ENCODE data around the gene KRTAP13-2. TPM values are rescaled to one million over a fixed set of nuclear protein-coding genes. Genes with fewer than 3 reads are reported as not detected.
A peak's percentile ranks its signal among the peaks of the same experiment; 100 is the strongest.

The KRTAP13-2 gene
- total RNA-seq, 1 experiment from 2014 or later: not detected

GRCh38 chr21:30415993-30416392 is 43.9 kb upstream of the KRTAP13-2 start (continued):
- TF ChIP-seq USF2 (CRISPR knock-in tag; IDR thresholded peaks at IDR 0.05): no peak
- no peak for TF ChIP-seq AR (CRISPR knock-in tag; IDR thresholded peaks at IDR 0.05)
- no peak for TF ChIP-seq ARID4B (CRISPR knock-in tag; IDR thresholded peaks at IDR 0.05; ENCODE audit: borderline replicate concordance)
- no peak for TF ChIP-seq NR2C2 (CRISPR knock-in tag; IDR thresholded peaks at IDR 0.05)
- no peak for TF ChIP-seq OVOL2 (CRISPR knock-in tag; IDR thresholded peaks at IDR 0.05; ENCODE audit: borderline replicate concordance)

- Mint-ChIP-seq H3K27ac (peak overlapping the region; percentile 92), H3K4me3 (peak overlapping the region; percentile 51), H3K36me3 (no peaks in the 10 kb centered on the region; the same call in 1 of the 2 replicates), H3K27me3 (ENCODE audit: low read depth) (no peaks in the 10 kb centered on the region; the same call in 1 of the 2 replicates), H3K9me3 (peaks cover 16% of the 10 kb centered on the region; the same call in 1 of the 2 replicates), H3K4me1 (peaks cover 4% of the 10 kb centered on the region)
- DNase-seq (ENCODE audit: low spot score): peak; percentile 84
- ATAC-seq: peak; percentile 100
- POLR2A ChIA-PET: interaction anchor here (0.9 kb wide), 1 partner anchor 24 kb away, joined by 3 read pairs; no protein-coding TSS in a partner anchor
- CTCF ChIA-PET: interaction anchor here (0.6 to 2.5 kb wide), 30 partner anchors 9 to 750 kb away, joined by 3 to 29 read pairs (median 5); partner anchors contain the start of genes KRTAP13-1, KRTAP13-3, KRTAP15-1 and KRTAP23-1
- TF ChIP-seq NFE2L1 (CRISPR knock-in tag; IDR thresholded peaks at IDR 0.05) (no peak), ZNF396 (CRISPR knock-in tag; IDR thresholded peaks at IDR 0.05; ENCODE audit: borderline replicate concordance) (no peak), GABPB1 (CRISPR knock-in tag; IDR thresholded peaks at IDR 0.05) (no peak), PREB (CRISPR knock-in tag; IDR thresholded peaks at IDR 0.05; ENCODE audit: borderline replicate concordance) (no peak), E2F5 (CRISPR knock-in tag; IDR thresholded peaks at IDR 0.05) (no peak), RORB (CRISPR knock-in tag; IDR thresholded peaks at IDR 0.05) (no peak), ELF4 (CRISPR knock-in tag; IDR thresholded peaks at IDR 0.05; ENCODE audit: low read depth) (no peak), HMGXB4 (CRISPR knock-in tag; IDR thresholded peaks at IDR 0.05) (no peak), ARID4B (CRISPR knock-in tag; IDR thresholded peaks at IDR 0.05; ENCODE audit: borderline replicate concordance) (0 out of 2 replicates have a peak, but pooled peaks have one; percentile 24), ATF1 (CRISPR knock-in tag; IDR thresholded peaks at IDR 0.05) (no peak), GRHL2 (CRISPR knock-in tag; IDR thresholded peaks at IDR 0.05; ENCODE audit: insufficient replicate concordance, severe bottlenecking) (no peak), FOXP1 (CRISPR knock-in tag; IDR thresholded peaks at IDR 0.05; ENCODE audit: borderline replicate concordance) (peak; percentile 32; the same call in 1 of the 2 replicates), SOX15 (CRISPR knock-in tag; IDR thresholded peaks at IDR 0.05) (no peak)
Observed at GRCh38 chr21:30408782-30409494, 36.9 kb upstream of the KRTAP13-2 start.

Measured in WTC11 (cell line).